T-cell (primary cell): ENCODE measurements around the gene SRRT. TPM values are rescaled to one million over a fixed set of nuclear protein-coding genes. Genes with fewer than 3 reads are reported as not detected.
"Not testable (repeated sequence)": the region's sequence is repeated elsewhere in the genome, so short reads cannot be mapped to it uniquely, and the experiment has no call there.

Experiments
- ATAC-seq, 4 experiments: fragments of 200-7000 bp in 3 of 4; fragments of 150-1000 bp in 1 of 4; cut with Tn5 transposase; replicated peaks in 1 of 4; 1 replicate in 3 of 4; 2 replicates in 1 of 4; pipeline ENCODE4 v1.10.0; 2021; ENCODE audit warnings: moderate library complexity in 3 of 4, mild to moderate bottlenecking in 2 of 4, moderate number of reproducible peaks in 1 of 4
- CTCF ChIA-PET, 2 donors: fragments of 300-600 bp; sonication (Branson Sonifier 250); formaldehyde crosslinking; loops; one replicate each; lab custom pipeline; 2022; ENCODE audit warnings: antibody characterized with exemption in 2 of 2; lab: Charles Lee
- POLR2A ChIA-PET, 2 donors: fragments of 300-600 bp; sonication (Branson Sonifier 250); formaldehyde crosslinking; loops; one replicate each; lab custom pipeline; 2022; ENCODE audit warnings: antibody characterized with exemption in 2 of 2; lab: Charles Lee
- DNase-seq, 35 experiments: peaks; one replicate each; pipeline versions ENCODE4 v3.0.0 to v3.0.0-alpha.2; 2013 to 2023
- H3K27ac ChIP-seq: one replicate; pipeline ENCODE4 v1.5.1; 2013; ENCODE audit warnings: low read length
- H3K27me3 ChIP-seq, 2 experiments: replicated peaks in 1 of 2; 1 replicate in 1 of 2; 2 replicates in 1 of 2; pipeline versions ENCODE4 v1.6.1 to v1.7.0; 2013; ENCODE audit warnings: low read length in 1 of 2, mixed read lengths in 1 of 2; ENCODE audit not compliant: control insufficient read depth in 2 of 2, insufficient read depth in 2 of 2; ENCODE audit errors: extremely low read depth in 1 of 2
- H3K36me3 ChIP-seq, 2 donors: 1 replicate in 1 of 2; 2 replicates in 1 of 2; pipeline versions ENCODE4 v1.6.1 to v1.7.0; 2013; ENCODE audit warnings: low read length in 1 of 2; ENCODE audit not compliant: control insufficient read depth in 2 of 2, insufficient read depth in 1 of 2; ENCODE audit errors: extremely low read depth in 1 of 2
- H3K4me1 ChIP-seq, 2 experiments: 1 replicate in 1 of 2; 2 replicates in 1 of 2; pipeline versions ENCODE4 v1.6.1 to v1.7.0; 2013; ENCODE audit warnings: low read length in 2 of 2, mixed read lengths in 1 of 2; ENCODE audit not compliant: insufficient read depth in 2 of 2, control insufficient read depth in 1 of 2; ENCODE audit errors: extremely low read depth in 1 of 2
- H3K4me3 ChIP-seq, 2 donors: 1 replicate in 1 of 2; 2 replicates in 1 of 2; pipeline versions ENCODE4 v1.5.1 to v1.7.0; 2013; ENCODE audit warnings: mild to moderate bottlenecking in 2 of 2, low read length in 1 of 2, moderate library complexity in 1 of 2; ENCODE audit not compliant: control insufficient read depth in 1 of 2; ENCODE audit errors: extremely low read depth in 1 of 2
- H3K9me3 ChIP-seq: 2 replicates; pipeline ENCODE4 v1.7.0; 2013
- H3K27ac Mint-ChIP-seq, 2 donors: one replicate each; pipeline ENCODE4 v1.8.0; 2020 to 2021; ENCODE audit warnings: mild to moderate bottlenecking in 2 of 2, mixed read lengths in 2 of 2
- H3K27me3 Mint-ChIP-seq, 2 donors: one replicate each; pipeline ENCODE4 v1.8.0; 2021 to 2022; ENCODE audit warnings: mixed read lengths in 2 of 2
- H3K36me3 Mint-ChIP-seq: one replicate; pipeline ENCODE4 v1.8.0; 2021; ENCODE audit warnings: mixed read lengths
- H3K4me1 Mint-ChIP-seq, 3 donors: one replicate each; pipeline ENCODE4 v1.8.0; 2020 to 2022; ENCODE audit warnings: mixed read lengths in 3 of 3, mild to moderate bottlenecking in 1 of 3
- H3K4me3 Mint-ChIP-seq, 3 donors: one replicate each; pipeline ENCODE4 v1.8.0; 2020 to 2022; ENCODE audit warnings: mild to moderate bottlenecking in 3 of 3, mixed read lengths in 3 of 3, moderate library complexity in 3 of 3
- H3K9me3 Mint-ChIP-seq, 3 donors: one replicate each; pipeline ENCODE4 v1.8.0; 2020 to 2022; ENCODE audit warnings: mixed read lengths in 3 of 3
- WGBS: methylation state at CpG from one replicate; pipeline ENCODE4 v1.1.5; 2013; ENCODE audit warnings: missing lambda C conversion rate; ENCODE audit not compliant: insufficient coverage; 5-methylcytosine and 5-hydroxymethylcytosine counted together
- total RNA-seq, 35 experiments: library from RNA in 6 of 35; stranded (reverse) in 6 of 35; fragments of 120-200 nt in 1 of 35; gene quantifications; one replicate each; pipeline versions ENCODE4 v1.2.1 to v1.2.4 and lab custom pipeline; 2013 to 2026

The SRRT gene
- total RNA-seq, 5 donors from 2014 or later (not counting 1 experiment from before 2014, with no cell fraction given), result 224 to 308 (median 243) TPM

GRCh38 chr7:100899432-100899831 lies 24.5 kb downstream of the SRRT start:
- ChIA-PET CTCF (interaction anchor here (0.6 to 0.7 kb wide), 4 partner anchors 159 to 434 kb away, joined by 3 to 5 read pairs (median 4); no protein-coding TSS in a partner anchor), POLR2A (interaction anchor here in 1 of 2 donors (0.7 kb wide), 1 partner anchor 252 kb away, joined by 3 read pairs; no protein-coding TSS in a partner anchor)
- no peaks in the 10 kb centered on the region for H3K9me3 ChIP-seq
- H3K4me1 Mint-ChIP-seq, result peaks cover 6 to 15% (median 7%) of the 10 kb centered on the region in 3 donors
- peaks cover 19 to 35% of the 10 kb centered on the region in 2 donors for H3K27me3 Mint-ChIP-seq
- peaks cover 3 to 67% of the 10 kb centered on the region in 2 experiments for H3K27me3 ChIP-seq
- WGBS, result 88% methylated on average over 1 of the region's 5 CpGs
- H3K27ac ChIP-seq, result no peak overlapping the region
- H3K9me3 Mint-ChIP-seq, result no peaks in the 10 kb centered on the region
- H3K4me3 Mint-ChIP-seq, result no peak overlapping the region
- no peak overlapping the region for H3K4me3 ChIP-seq
- ATAC-seq, result no peak
- no peaks in the 10 kb centered on the region for H3K36me3 ChIP-seq
- no peak for DNase-seq
- no peaks in the 10 kb centered on the region for H3K36me3 Mint-ChIP-seq
- H3K4me1 ChIP-seq, result peaks cover 4 to 24% of the 10 kb centered on the region in 2 experiments
- H3K27ac Mint-ChIP-seq, result no peak overlapping the region

- DNase-seq, result no peak
- Histone ChIP-seq H3K27ac (no peak overlapping the region), H3K4me1 (peaks cover 4 to 12% of the 10 kb centered on the region in 2 experiments), H3K9me3 (no peaks in the 10 kb centered on the region), H3K4me3 (no peak overlapping the region), H3K27me3 (peaks cover 3 to 55% of the 10 kb centered on the region in 2 experiments), H3K36me3 (no peaks in the 10 kb centered on the region)
- H3K9me3 Mint-ChIP-seq, result no peaks in the 10 kb centered on the region
- no peaks in the 10 kb centered on the region for H3K36me3 Mint-ChIP-seq
- ChIA-PET CTCF (interaction anchor here in 1 of 2 donors (0.5 kb wide), 1 partner anchor 172 kb away, joined by 5 read pairs; no protein-coding TSS in a partner anchor), POLR2A (no interaction called here)
- peaks cover 4 to 12% (median 5%) of the 10 kb centered on the region in 3 donors for H3K4me1 Mint-ChIP-seq
- H3K27ac Mint-ChIP-seq, result no peak overlapping the region
- peaks cover 17 to 32% of the 10 kb centered on the region in 2 donors for H3K27me3 Mint-ChIP-seq
- WGBS, result no CpG with 5 or more reads among the region's 2 CpGs
- no peak overlapping the region for H3K4me3 Mint-ChIP-seq
- ATAC-seq, result no peak
Measured at GRCh38 chr7:100900978-100901377, 26.1 kb downstream of the SRRT start.

DNA sequence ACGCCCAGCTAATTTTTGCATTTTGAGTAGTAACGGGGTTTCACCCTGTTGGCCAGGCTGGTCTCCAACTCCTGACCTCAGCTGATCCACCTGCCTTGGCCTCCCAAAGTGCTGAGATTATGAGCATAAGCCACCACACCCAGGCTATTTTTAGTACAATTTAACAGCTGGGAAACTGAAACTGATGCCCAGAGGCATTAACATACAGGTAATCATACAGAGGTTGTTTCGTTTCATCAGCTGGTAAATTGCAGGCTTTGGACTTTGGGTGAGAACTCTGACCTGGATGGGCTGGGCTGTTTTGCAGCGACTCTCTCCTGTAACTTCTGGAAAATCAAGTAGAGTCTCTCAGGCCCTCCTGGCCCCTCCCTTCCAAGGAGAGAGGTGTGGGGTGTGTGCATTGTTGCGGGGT lies 27.0 kb downstream of the SRRT start:
- Mint-ChIP-seq H3K27ac (no peak overlapping the region), H3K9me3 (no peaks in the 10 kb centered on the region), H3K4me1 (peaks cover 0 to 7% (median 0%) of the 10 kb centered on the region in 3 donors), H3K36me3 (no peaks in the 10 kb centered on the region), H3K27me3 (peaks cover 13 to 27% of the 10 kb centered on the region in 2 donors), H3K4me3 (no peak overlapping the region)
- ATAC-seq (no peak), DNase-seq (no peak)
- H3K9me3 ChIP-seq, result no peaks in the 10 kb centered on the region
- no peak overlapping the region for H3K27ac ChIP-seq
- WGBS, result 83% methylated on average over 3 of the region's 5 CpGs
- H3K36me3 ChIP-seq, result no peaks in the 10 kb centered on the region
- peaks cover 0 to 4% of the 10 kb centered on the region in 2 experiments for H3K4me1 ChIP-seq
- H3K27me3 ChIP-seq, result peaks cover 0 to 47% of the 10 kb centered on the region in 2 experiments
- ChIA-PET POLR2A (no interaction called here), CTCF (no interaction called here)
- H3K4me3 ChIP-seq, result no peak overlapping the region

- ChIA-PET CTCF (interaction anchor here in 1 of 2 donors (0.5 to 0.6 kb wide), 2 partner anchors 205 to 1296 kb away, joined by 3 to 7 read pairs; no protein-coding TSS in a partner anchor), POLR2A (interaction anchor here in 1 of 2 donors (0.7 kb wide), 1 partner anchor 63 kb away, joined by 8 read pairs; no protein-coding TSS in a partner anchor)
- Mint-ChIP-seq H3K27me3 (peaks cover 13 to 21% of the 10 kb centered on the region in 2 donors), H3K9me3 (no peaks in the 10 kb centered on the region), H3K36me3 (no peaks in the 10 kb centered on the region), H3K27ac (no peak overlapping the region), H3K4me3 (no peak overlapping the region), H3K4me1 (peaks cover 0 to 4% (median 0%) of the 10 kb centered on the region in 3 donors)
- no peak overlapping the region for H3K4me3 ChIP-seq
- no peak overlapping the region for H3K27ac ChIP-seq
- peaks cover 0 to 42% of the 10 kb centered on the region in 2 experiments for H3K27me3 ChIP-seq
- DNase-seq, result no peak
- no peaks in the 10 kb centered on the region for H3K4me1 ChIP-seq
- ATAC-seq, result no peak
- H3K36me3 ChIP-seq, result no peaks in the 10 kb centered on the region
- no peaks in the 10 kb centered on the region for H3K9me3 ChIP-seq
- WGBS, result no CpG with 5 or more reads among the region's 7 CpGs
Measured at GRCh38 chr7:100902638-100903037, 27.7 kb downstream of the SRRT start.

DNA sequence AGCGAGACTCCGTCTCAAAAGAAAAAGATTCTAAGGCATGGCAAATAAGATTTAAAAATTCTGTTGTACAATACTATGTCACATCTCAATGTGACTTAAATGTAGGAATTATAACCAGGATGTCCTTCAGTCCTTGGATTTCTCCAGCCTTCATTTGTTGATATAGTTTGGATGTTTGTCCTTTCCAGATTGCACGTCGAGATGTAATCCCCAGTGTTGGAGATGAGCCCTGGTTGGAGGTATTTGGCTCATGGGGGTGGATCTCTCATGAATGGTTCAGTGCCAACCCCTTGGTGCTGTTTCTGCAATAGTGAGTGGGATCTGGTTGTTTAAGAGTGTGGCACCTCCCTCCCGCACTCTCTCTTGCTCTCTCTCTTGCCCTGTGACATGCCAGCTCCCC lies 33.6 kb downstream of the SRRT start:
- ChIA-PET CTCF (no interaction called here), POLR2A (no interaction called here)
- 94% methylated on average over 2 of the region's 5 CpGs for WGBS
- ATAC-seq (no peak), DNase-seq (no peak)
- Mint-ChIP-seq H3K27ac (no peak overlapping the region), H3K4me3 (no peak overlapping the region), H3K9me3 (peaks cover 0 to 5% (median 0%) of the 10 kb centered on the region in 3 donors), H3K4me1 (peaks cover 1 to 7% (median 3%) of the 10 kb centered on the region in 3 donors), H3K27me3 (peaks cover 13 to 17% of the 10 kb centered on the region in 2 donors), H3K36me3 (peaks cover 4% of the 10 kb centered on the region)
- Histone ChIP-seq H3K9me3 (no peaks in the 10 kb centered on the region), H3K4me3 (no peak overlapping the region), H3K4me1 (no peaks in the 10 kb centered on the region), H3K36me3 (no peaks in the 10 kb centered on the region), H3K27me3 (peaks cover 0 to 18% of the 10 kb centered on the region in 2 experiments), H3K27ac (no peak overlapping the region)

DNA sequence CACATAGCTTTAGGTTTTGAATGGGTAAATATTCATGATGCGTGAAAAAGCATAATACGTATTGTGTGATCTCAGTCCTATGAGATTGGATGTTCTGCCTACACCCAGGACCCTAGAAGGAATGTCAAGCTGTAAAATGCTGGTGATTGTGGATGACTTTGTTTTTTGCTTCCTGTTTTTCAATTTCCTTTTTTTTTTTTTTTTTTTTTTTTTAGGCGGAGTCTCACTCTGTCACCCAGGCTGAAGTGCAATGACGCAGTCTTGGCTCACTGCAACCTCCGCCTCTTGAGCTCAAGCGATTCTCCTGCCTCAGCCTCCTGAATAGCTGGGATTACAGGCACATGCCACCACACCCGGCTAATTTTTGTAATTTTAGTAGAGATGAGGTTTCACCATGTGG lies 35.5 kb downstream of the SRRT start:
- H3K4me3 ChIP-seq, POLR2A ChIA-PET, H3K9me3 ChIP-seq, H3K4me1 ChIP-seq, DNase-seq, ATAC-seq, H3K27ac ChIP-seq, CTCF ChIA-PET, H3K36me3 ChIP-seq, H3K36me3 Mint-ChIP-seq, H3K4me3 Mint-ChIP-seq, H3K27ac Mint-ChIP-seq, H3K4me1 Mint-ChIP-seq, H3K9me3 Mint-ChIP-seq: not testable (repeated sequence)
- peaks cover 0 to 18% of the 10 kb centered on the region in 2 experiments for H3K27me3 ChIP-seq
- WGBS, result 80% methylated on average over 1 of the region's 7 CpGs
- H3K27me3 Mint-ChIP-seq, result peaks cover 21 to 25% of the 10 kb centered on the region in 2 donors
